SK-N-SH (cell line): Measurements from ENCODE around the gene SND1. TPM values are rescaled to one million over a fixed set of nuclear protein-coding genes. Genes with fewer than 3 reads are reported as not detected.

Source experiments
- CTCF ChIA-PET: fragments of 300-600, 350-600 bp; formaldehyde crosslinking; extraction: SDS; loops from one replicate; lab custom pipeline; 2021; lab: Yijun Ruan, JAX
- POLR2A ChIA-PET: fragments of 350-600 bp; sonication (Branson Sonifier 250); formaldehyde crosslinking; extraction: SDS; loops from one replicate; lab custom pipeline; 2020; ENCODE audit warnings: antibody characterized with exemption, inconsistent platforms; lab: Yijun Ruan, JAX
- DNase-seq: peaks from one replicate; pipeline ENCODE4 v3.0.0; 2012
- H2AFZ ChIP-seq: fragments of 200-600 bp; sonication (generic); 2 replicates; pipeline ENCODE4 v1.8.1; 2016; ENCODE audit warnings: antibody characterized with exemption, mild to moderate bottlenecking, low read depth
- H3F3A ChIP-seq: fragments of 200-600 bp; sonication (generic); replicated peaks from 2 replicates; pipeline ENCODE3; 2016; ENCODE audit warnings: antibody characterized with exemption, mild to moderate bottlenecking; ENCODE audit not compliant: insufficient read depth
- H3K27ac ChIP-seq, 2 experiments: fragments of 200-500 bp in 1 of 2; fragments of 200-600 bp in 1 of 2; sonication (Bioruptor generic) in 1 of 2; sonication (generic), shearing (Covaris generic) in 1 of 2; 2 replicates each; pipeline versions ENCODE4 v1.5.1 to v1.6.1; 2014 to 2016; ENCODE audit warnings: low read depth in 2 of 2, inconsistent platforms in 1 of 2, low read length in 1 of 2, mild to moderate bottlenecking in 1 of 2, mixed read lengths in 1 of 2
- H3K27me3 ChIP-seq: fragments of 200-600 bp; sonication (generic), shearing (Covaris generic); 2 replicates; pipeline ENCODE4 v1.6.1; 2016; ENCODE audit warnings: mixed run types; ENCODE audit not compliant: insufficient read depth
- H3K36me3 ChIP-seq, 2 experiments: fragments of 200-500 bp in 1 of 2; fragments of 200-600 bp in 1 of 2; sonication (Bioruptor generic) in 1 of 2; sonication (generic) in 1 of 2; replicated peaks in 1 of 2; 2 replicates each; pipeline versions ENCODE3 to v1.5.1; 2014 to 2016; ENCODE audit warnings: low read length in 1 of 2, mild to moderate bottlenecking in 1 of 2; ENCODE audit not compliant: insufficient read depth in 2 of 2, control insufficient read depth in 1 of 2
- H3K4me1 ChIP-seq, 2 experiments: fragments of 200-500 bp in 1 of 2; fragments of 200-600 bp in 1 of 2; sonication (Bioruptor generic) in 1 of 2; sonication (generic), shearing (Covaris generic) in 1 of 2; 2 replicates each; pipeline versions ENCODE4 v1.5.1 to v1.6.1; 2014 to 2016; ENCODE audit warnings: low read depth in 1 of 2, low read length in 1 of 2, mixed run types in 1 of 2; ENCODE audit not compliant: insufficient read depth in 2 of 2, control insufficient read depth in 1 of 2
- H3K4me2 ChIP-seq: fragments of 200-600 bp; sonication (generic), shearing (Covaris generic); 2 replicates; pipeline ENCODE4 v1.6.1; 2017; ENCODE audit warnings: mixed run types
- H3K4me3 ChIP-seq, 2 experiments: fragments of 200-500 bp in 1 of 2; fragments of 200-600 bp in 1 of 2; sonication (Bioruptor generic) in 1 of 2; sonication (generic), shearing (Covaris generic) in 1 of 2; 2 replicates each; pipeline versions ENCODE4 v1.5.1 to v1.8.1; 2014 to 2016; ENCODE audit warnings: low read depth in 2 of 2, inconsistent platforms in 1 of 2, low read length in 1 of 2, mild to moderate bottlenecking in 1 of 2, mixed read lengths in 1 of 2, moderate library complexity in 1 of 2
- H3K79me2 ChIP-seq: fragments of 200-600 bp; sonication (generic); 2 replicates; pipeline ENCODE4 v1.8.1; 2017; ENCODE audit warnings: mild to moderate bottlenecking; ENCODE audit not compliant: insufficient read depth
- H3K9ac ChIP-seq: fragments of 200-600 bp; sonication (generic); 2 replicates; pipeline ENCODE4 v1.6.1; 2017; ENCODE audit warnings: mixed run types
- H3K9me2 ChIP-seq: fragments of 200-600 bp; sonication (generic); 2 replicates; pipeline ENCODE4 v1.6.1; 2017; ENCODE audit warnings: mixed run types
- H3K9me3 ChIP-seq: fragments of 200-600 bp; sonication (generic); 2 replicates; pipeline ENCODE4 v1.6.1; 2017; ENCODE audit warnings: mixed run types, mild to moderate bottlenecking, moderate library complexity
- H4K20me1 ChIP-seq: fragments of 200-600 bp; sonication (generic); 2 replicates; pipeline ENCODE4 v1.6.1; 2017; ENCODE audit warnings: mild to moderate bottlenecking, mixed run types; ENCODE audit not compliant: insufficient read depth
- CHD2 ChIP-seq: fragments of 150-350 bp; IDR thresholded peaks from 2 replicates; pipeline ENCODE4 v1.6.1; 2018; ENCODE audit warnings: low read length; ENCODE audit not compliant: partially characterized antibody
- CTCF ChIP-seq: fragments of 200-600 bp; sonication (generic); IDR thresholded peaks from 2 replicates; pipeline ENCODE4 v1.6.1; 2017; ENCODE audit warnings: antibody characterized with exemption, mild to moderate bottlenecking, moderate library complexity
- ELF1 ChIP-seq: IDR thresholded peaks from 2 replicates; pipeline ENCODE4 v1.4.0; 2012
- EZH2phosphoT487 ChIP-seq: fragments of 200-600 bp; sonication (generic); IDR thresholded peaks from 2 replicates; pipeline ENCODE4 v1.6.1; 2017; ENCODE audit warnings: low read depth, mixed run types, mild to moderate bottlenecking, antibody characterized with exemption, moderate library complexity, borderline replicate concordance
- FOSL2 ChIP-seq: IDR thresholded peaks from 2 replicates; pipeline ENCODE4 v1.4.0; 2012; ENCODE audit warnings: low read depth, mild to moderate bottlenecking, moderate library complexity, borderline replicate concordance
- FOXJ3 ChIP-seq: sonication (generic); formaldehyde crosslinking; IDR thresholded peaks from 2 replicates; pipeline ENCODE4 v1.5.1; 2020; ENCODE audit warnings: mild to moderate bottlenecking, missing genetic modification reagents
- GABPA ChIP-seq: IDR thresholded peaks from 2 replicates; pipeline ENCODE4 v1.4.0; 2012; ENCODE audit warnings: low read depth, mild to moderate bottlenecking
- JUND ChIP-seq: IDR thresholded peaks from 2 replicates; pipeline ENCODE4 v1.4.0; 2012
- MEF2A ChIP-seq: IDR thresholded peaks from 2 replicates; pipeline ENCODE4 v1.4.0; 2012; ENCODE audit warnings: low read depth, borderline replicate concordance
- MXI1 ChIP-seq: IDR thresholded peaks from 2 replicates; pipeline ENCODE4 v1.6.1; 2012; ENCODE audit warnings: mild to moderate bottlenecking, low read depth, low read length, improper control_type of control experiment
- NFIC ChIP-seq: IDR thresholded peaks from 2 replicates; pipeline ENCODE4 v1.4.0; 2012; ENCODE audit warnings: borderline replicate concordance
- NRF1 ChIP-seq: IDR thresholded peaks from 2 replicates; pipeline ENCODE4 v1.6.1; 2012; ENCODE audit warnings: low read depth, mild to moderate bottlenecking, low read length
- RXRA ChIP-seq: IDR thresholded peaks from 2 replicates; pipeline ENCODE4 v1.4.0; 2012; ENCODE audit warnings: low read depth, mild to moderate bottlenecking, borderline replicate concordance
- SIN3A ChIP-seq: IDR thresholded peaks from 2 replicates; pipeline ENCODE4 v1.6.1; 2012; ENCODE audit warnings: low read depth, mild to moderate bottlenecking, low read length, moderate library complexity, borderline replicate concordance
- SMC3 ChIP-seq: IDR thresholded peaks from 2 replicates; pipeline ENCODE4 v1.6.1; 2012; ENCODE audit warnings: low read depth, low read length, improper control_type of control experiment
- TAF1 ChIP-seq: IDR thresholded peaks from 2 replicates; pipeline ENCODE4 v1.6.1; 2012; ENCODE audit warnings: low read depth, mild to moderate bottlenecking, low read length, moderate library complexity, borderline replicate concordance
- YY1 ChIP-seq: IDR thresholded peaks from 2 replicates; pipeline ENCODE4 v1.4.0; 2012; ENCODE audit warnings: low read depth, mild to moderate bottlenecking
- WGBS: methylation state at CpG from one replicate; pipeline ENCODE4 v1.1.6; 2017; ENCODE audit warnings: low lambda C conversion rate; 5-methylcytosine and 5-hydroxymethylcytosine counted together
- polyA plus RNA-seq, 3 experiments: library from polyadenylated mRNA; depleted of rRNA; stranded (reverse); fragments of >200 nt; gene quantifications; 2 replicates each; pipeline ENCODE4 v1.2.3, GENCODE V29; 2012
- TF ChIP-seq, protein P1 (sequence below): IDR thresholded peaks from 2 replicates; pipeline ENCODE4 v1.6.1; 2012; ENCODE audit warnings: mild to moderate bottlenecking, low read depth, low read length, moderate library complexity

Gene SND1
- polyA plus RNA-seq, 1 of the 3 experiments (the other 2 are of a cell fraction): 165 TPM

DNA sequence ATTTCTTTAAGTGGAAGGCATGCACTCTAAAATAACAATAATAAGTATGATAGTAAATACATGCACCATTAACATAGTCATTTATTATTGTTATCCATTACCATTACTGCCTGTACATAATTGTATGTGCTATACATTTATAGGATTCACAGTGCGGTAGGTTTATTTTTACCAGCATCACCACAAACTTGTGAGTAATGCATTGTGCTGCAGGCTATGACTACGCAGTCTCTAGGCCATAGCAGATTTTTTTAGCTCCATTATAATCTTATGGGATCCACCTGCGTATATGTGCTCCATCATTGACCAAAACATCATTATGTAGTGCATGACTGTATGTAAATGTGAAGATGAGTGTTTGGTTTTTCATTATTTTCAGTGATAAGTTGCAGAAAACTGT lies 219.2 kb downstream of the SND1 start:
- Histone ChIP-seq H3K4me3 (no peak overlapping the region), H3F3A (peaks cover 23% of the 10 kb centered on the region), H3K9me2 (no peaks in the 10 kb centered on the region), H3K4me1 (peaks cover 0 to 21% of the 10 kb centered on the region in 2 experiments; a peak in 3 of 4 replicates), H2AFZ (no peak overlapping the region), H3K4me2 (no peak overlapping the region), H3K79me2 (peaks cover 64% of the 10 kb centered on the region), H3K9ac (no peak overlapping the region), H3K36me3 (peaks cover 0 to 9% of the 10 kb centered on the region in 2 experiments), H3K9me3 (no peaks in the 10 kb centered on the region), H4K20me1 (peaks cover 5% of the 10 kb centered on the region; the same call in 1 of the 2 replicates), H3K27ac (no peak overlapping the region), H3K27me3 (no peaks in the 10 kb centered on the region)
- ChIA-PET POLR2A (no interaction called here), CTCF (interaction anchor here (1.0 to 1.4 kb wide), 2 partner anchors 15 to 58 kb away, joined by 4 to 6 read pairs; no protein-coding TSS in a partner anchor)
- no peak for DNase-seq
- TF ChIP-seq NFIC: no peak
- no peak for TF ChIP-seq FOXJ3 (CRISPR knock-in tag)
- no peak for TF ChIP-seq RXRA
- no peak for TF ChIP-seq FOSL2
- TF ChIP-seq GABPA: no peak
- no peak for TF ChIP-seq ELF1
- TF ChIP-seq CTCF: no peak
- TF ChIP-seq SMC3: no peak
- TF ChIP-seq NRF1: no peak
- TF ChIP-seq TAF1: no peak
- TF ChIP-seq YY1: no peak
- no peak for TF ChIP-seq CHD2
- no peak for TF ChIP-seq SIN3A
- no peak for TF ChIP-seq JUND
- no peak for TF ChIP-seq EZH2phosphoT487
- TF ChIP-seq MXI1: no peak
- TF ChIP-seq, protein P1, sequence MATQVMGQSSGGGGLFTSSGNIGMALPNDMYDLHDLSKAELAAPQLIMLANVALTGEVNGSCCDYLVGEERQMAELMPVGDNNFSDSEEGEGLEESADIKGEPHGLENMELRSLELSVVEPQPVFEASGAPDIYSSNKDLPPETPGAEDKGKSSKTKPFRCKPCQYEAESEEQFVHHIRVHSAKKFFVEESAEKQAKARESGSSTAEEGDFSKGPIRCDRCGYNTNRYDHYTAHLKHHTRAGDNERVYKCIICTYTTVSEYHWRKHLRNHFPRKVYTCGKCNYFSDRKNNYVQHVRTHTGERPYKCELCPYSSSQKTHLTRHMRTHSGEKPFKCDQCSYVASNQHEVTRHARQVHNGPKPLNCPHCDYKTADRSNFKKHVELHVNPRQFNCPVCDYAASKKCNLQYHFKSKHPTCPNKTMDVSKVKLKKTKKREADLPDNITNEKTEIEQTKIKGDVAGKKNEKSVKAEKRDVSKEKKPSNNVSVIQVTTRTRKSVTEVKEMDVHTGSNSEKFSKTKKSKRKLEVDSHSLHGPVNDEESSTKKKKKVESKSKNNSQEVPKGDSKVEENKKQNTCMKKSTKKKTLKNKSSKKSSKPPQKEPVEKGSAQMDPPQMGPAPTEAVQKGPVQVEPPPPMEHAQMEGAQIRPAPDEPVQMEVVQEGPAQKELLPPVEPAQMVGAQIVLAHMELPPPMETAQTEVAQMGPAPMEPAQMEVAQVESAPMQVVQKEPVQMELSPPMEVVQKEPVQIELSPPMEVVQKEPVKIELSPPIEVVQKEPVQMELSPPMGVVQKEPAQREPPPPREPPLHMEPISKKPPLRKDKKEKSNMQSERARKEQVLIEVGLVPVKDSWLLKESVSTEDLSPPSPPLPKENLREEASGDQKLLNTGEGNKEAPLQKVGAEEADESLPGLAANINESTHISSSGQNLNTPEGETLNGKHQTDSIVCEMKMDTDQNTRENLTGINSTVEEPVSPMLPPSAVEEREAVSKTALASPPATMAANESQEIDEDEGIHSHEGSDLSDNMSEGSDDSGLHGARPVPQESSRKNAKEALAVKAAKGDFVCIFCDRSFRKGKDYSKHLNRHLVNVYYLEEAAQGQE: no peak
- TF ChIP-seq MEF2A: no peak
- 96% methylated on average over 3 of the region's 3 CpGs for WGBS
